H7 (cell line): ENCODE measurements around the gene ARV1. TPM values are rescaled to one million over a fixed set of nuclear protein-coding genes. Genes with fewer than 3 reads are reported as not detected.

ENCODE experiments used
- DNase-seq: peaks from one replicate; pipeline ENCODE4 v3.0.0; 2012
- H3K27me3 ChIP-seq: 2 replicates; pipeline ENCODE4 v1.6.0; 2011; ENCODE audit warnings: mild to moderate bottlenecking, low read length; ENCODE audit not compliant: control insufficient read depth, insufficient read depth
- H3K36me3 ChIP-seq: replicated peaks from 2 replicates; pipeline ENCODE4 v1.5.1; 2011; ENCODE audit warnings: low read length; ENCODE audit not compliant: control insufficient read depth, insufficient read depth
- H3K4me3 ChIP-seq: 2 replicates; pipeline ENCODE4 v1.5.1; 2011; ENCODE audit warnings: low read depth, mild to moderate bottlenecking, control low read depth, low read length, moderate library complexity; ENCODE audit not compliant: insufficient read depth
- total RNA-seq: library from RNA; depleted of rRNA; stranded (reverse); fragments of >200 nt; shearing (Covaris generic); gene quantifications from 2 replicates; pipeline ENCODE4 v1.2.3, GENCODE V29; 2014; rRNA removed

The ARV1 gene
- total RNA-seq: 16.5 and 19.8 TPM in 2 replicates

DNA sequence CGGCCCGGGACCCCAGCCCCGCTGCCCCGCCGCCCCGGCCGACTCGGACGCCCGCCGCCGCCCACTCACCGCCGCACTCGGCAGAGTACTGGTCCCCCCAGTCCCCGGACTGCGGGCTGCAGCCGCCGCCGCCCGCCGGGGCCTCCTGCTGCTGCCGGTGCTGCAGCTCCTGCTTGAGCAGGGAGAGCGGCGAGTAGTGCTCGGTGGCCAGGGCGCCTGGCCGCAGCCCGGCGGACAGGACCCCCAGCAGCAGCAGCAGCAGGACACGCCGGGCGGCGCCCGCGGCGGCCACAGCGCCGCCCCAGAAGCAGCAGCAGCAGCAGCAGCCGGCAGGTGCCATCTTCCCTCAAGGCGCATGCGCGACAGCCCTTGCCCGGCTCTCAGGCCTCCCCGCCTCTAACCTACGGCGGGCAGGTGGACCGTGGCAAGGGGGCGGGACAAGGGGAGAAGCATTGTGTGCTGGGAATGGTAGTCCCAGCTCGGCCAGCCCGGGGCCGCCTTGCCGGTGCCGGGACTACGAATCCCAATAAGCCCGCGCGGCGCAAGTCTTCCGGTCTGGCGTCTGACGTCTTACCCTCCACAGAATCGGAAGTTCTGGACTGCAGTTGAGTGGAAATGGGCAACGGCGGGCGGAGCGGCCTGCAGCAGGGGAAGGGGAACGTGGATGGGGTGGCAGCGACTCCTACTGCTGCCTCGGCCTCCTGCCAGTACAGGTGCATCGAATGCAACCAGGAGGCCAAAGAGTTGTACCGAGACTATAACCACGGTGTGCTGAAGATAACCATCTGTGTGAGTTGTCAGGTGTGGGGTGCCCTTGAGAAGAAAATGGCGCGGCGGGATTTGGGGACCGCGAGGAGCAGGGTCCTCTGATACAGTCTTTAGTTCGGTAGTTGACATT, at the start of gene ARV1, which contains the start of gene TTC13:
ARV1 (plus strand) TSS at position 604 of the 898 bp plus-strand sequence; CDS start at position 616, 12 bp downstream.
TTC13 (minus strand) TSS at position 371 of the 898 bp plus-strand sequence; CDS start at position 340, 31 bp downstream.
- peak; percentile 98 for DNase-seq
- Histone ChIP-seq H3K4me3 (peak within 1 kb of the TSS; percentile 76), H3K36me3 (no peaks in the 10 kb centered on the region)

GRCh38 chr1:230930986-230931385, 47.9 kb upstream of the ARV1 start:
- DNase-seq: no peak
- H3K27me3 ChIP-seq: no peaks in the 10 kb centered on the region

More for the DNA sequence above, at the start of gene ARV1, which contains the start of gene TTC13:
- H3K27me3 ChIP-seq: peaks cover 43% of the 10 kb centered on the region

GRCh38 chr1:230935852-230936251, 43.0 kb upstream of the ARV1 start:
- Histone ChIP-seq H3K36me3 (no peaks in the 10 kb centered on the region), H3K27me3 (no peaks in the 10 kb centered on the region), H3K4me3 (no peak overlapping the region)
- no peak for DNase-seq

More at GRCh38 chr1:230930986-230931385, 47.9 kb upstream of the ARV1 start:
- H3K36me3 ChIP-seq: no peaks in the 10 kb centered on the region
- H3K4me3 ChIP-seq: no peak overlapping the region

- H3K4me3 ChIP-seq: no peak overlapping the region
- H3K36me3 ChIP-seq: no peaks in the 10 kb centered on the region
- no peak for DNase-seq
- H3K27me3 ChIP-seq: no peaks in the 10 kb centered on the region
These were observed 42.4 kb upstream of the ARV1 start for GRCh38 chr1:230936475-230936874.

- H3K36me3 ChIP-seq: no peaks in the 10 kb centered on the region
- DNase-seq: no peak
- H3K27me3 ChIP-seq: no peaks in the 10 kb centered on the region
- H3K4me3 ChIP-seq: no peak overlapping the region
These were observed 41.5 kb upstream of the ARV1 start for GRCh38 chr1:230937371-230937770.

DNA sequence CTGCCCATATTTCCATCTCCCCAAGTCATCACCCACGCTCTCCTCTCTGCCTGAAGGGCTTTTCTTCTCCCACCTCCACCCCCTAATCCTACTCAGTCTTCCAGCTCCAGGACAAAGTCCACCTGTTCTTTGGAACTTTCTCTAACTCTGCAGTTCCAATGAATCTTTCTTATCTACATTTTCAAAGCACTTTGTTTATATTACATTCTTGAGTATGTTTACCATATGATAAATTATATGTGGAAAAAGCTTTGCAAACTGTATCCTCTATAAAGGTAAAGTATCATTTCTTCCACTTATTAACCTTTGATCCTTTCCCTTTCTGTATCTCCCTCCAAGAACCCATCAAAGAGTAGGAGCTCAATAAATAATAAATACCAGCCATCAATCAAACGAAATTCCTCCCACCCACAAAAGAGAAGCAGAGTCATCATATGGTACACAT, 39.9 kb upstream of the ARV1 start:
- no peak for DNase-seq
- Histone ChIP-seq H3K27me3 (no peaks in the 10 kb centered on the region), H3K36me3 (no peaks in the 10 kb centered on the region), H3K4me3 (no peak overlapping the region)

DNA sequence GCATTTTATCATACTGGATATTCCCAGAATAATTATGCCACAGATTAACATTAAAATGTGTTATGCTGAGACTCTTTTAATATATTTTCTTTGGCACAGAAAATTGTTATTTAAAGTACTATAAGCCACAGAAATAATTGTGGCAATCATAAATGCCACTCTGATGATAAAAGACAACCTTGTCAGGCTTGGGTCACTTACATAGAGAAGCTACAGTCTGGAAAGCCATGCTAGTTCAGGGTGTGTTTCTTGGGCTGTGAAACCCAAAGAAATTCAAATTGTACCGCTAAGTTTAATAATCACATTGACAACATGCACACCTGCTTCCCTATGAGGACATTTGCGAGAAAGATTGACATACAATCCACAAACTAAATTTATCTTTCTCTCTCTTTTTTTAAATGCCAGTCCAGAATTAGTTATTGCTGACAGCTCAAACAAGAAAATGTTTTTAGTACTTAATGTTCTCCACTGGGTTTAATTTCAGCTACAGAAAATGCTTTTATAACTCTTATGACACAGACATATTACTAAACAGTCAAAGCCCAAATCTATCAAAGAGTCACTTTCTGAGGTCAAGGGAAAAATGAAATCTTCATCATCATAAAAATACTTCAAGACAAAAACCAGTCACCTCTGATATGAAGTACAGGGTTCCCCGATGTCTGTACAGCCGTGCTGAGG, 38.9 kb upstream of the ARV1 start:
- H3K27me3 ChIP-seq: no peaks in the 10 kb centered on the region
- H3K4me3 ChIP-seq: no peak overlapping the region
- H3K36me3 ChIP-seq: no peaks in the 10 kb centered on the region
- no peak for DNase-seq

GRCh38 chr1:230940848-230941247, 38.0 kb upstream of the ARV1 start:
- no peak overlapping the region for H3K4me3 ChIP-seq
- DNase-seq: no peak
- H3K36me3 ChIP-seq: no peaks in the 10 kb centered on the region
- H3K27me3 ChIP-seq: no peaks in the 10 kb centered on the region

DNA sequence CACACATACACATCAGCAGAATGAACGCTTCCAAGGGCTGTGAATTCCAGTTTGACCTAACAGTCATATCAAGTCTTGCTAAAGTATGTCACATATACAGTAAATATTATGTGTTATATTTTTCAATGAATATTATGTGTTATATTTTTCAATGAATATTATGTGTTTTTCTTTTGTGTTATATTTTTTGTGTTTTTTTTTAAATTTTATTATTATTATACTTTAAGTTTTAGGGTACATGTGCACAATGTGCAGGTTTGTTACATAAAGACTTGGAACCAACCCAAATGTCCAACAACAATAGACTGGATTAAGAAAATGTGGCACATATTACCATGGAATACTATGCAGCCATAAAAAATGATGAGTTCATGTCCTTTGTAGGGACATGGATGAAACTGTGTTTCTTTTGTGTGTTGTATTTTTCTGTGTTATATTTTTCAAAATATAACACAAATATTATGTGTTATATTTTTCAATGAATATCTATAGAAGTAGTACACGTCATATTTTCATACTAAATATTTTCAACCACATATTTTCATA, 35.8 kb upstream of the ARV1 start:
- H3K4me3 ChIP-seq: no peak overlapping the region

GRCh38 chr1:230948301-230948700, 30.6 kb upstream of the ARV1 start:
- no peaks in the 10 kb centered on the region for H3K36me3 ChIP-seq
- no peak overlapping the region for H3K4me3 ChIP-seq
- DNase-seq: no peak
- no peaks in the 10 kb centered on the region for H3K27me3 ChIP-seq

More for the DNA sequence above, 35.8 kb upstream of the ARV1 start:
- DNase-seq: no peak
- no peaks in the 10 kb centered on the region for H3K36me3 ChIP-seq
- no peaks in the 10 kb centered on the region for H3K27me3 ChIP-seq

GRCh38 chr1:230948903-230949302, 30.0 kb upstream of the ARV1 start:
- DNase-seq: no peak
- Histone ChIP-seq H3K36me3 (no peaks in the 10 kb centered on the region), H3K4me3 (no peak overlapping the region), H3K27me3 (no peaks in the 10 kb centered on the region)

- H3K36me3 ChIP-seq: no peaks in the 10 kb centered on the region
- DNase-seq: no peak
- H3K27me3 ChIP-seq: no peaks in the 10 kb centered on the region
- H3K4me3 ChIP-seq: no peak overlapping the region
These were observed 28.5 kb upstream of the ARV1 start for GRCh38 chr1:230950404-230950803.

DNA sequence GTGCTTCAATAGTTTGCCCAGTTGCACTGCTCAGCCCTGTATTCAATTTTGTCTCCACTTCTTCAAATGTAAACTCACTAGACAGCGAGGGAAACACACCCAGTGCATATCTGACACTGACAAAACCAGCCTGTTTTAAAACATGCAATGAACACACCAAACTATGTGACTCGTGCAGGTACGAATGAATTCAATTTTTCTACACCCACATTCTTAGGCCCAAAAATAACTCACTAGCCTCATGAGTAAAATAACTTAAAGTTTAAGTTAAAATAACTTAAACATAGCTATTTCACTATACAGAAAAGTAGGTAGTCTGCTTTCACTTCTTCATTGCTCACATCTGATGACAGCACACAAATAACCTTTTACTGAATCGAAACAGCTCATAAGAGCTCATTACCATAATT, 21.3 kb upstream of the ARV1 start:
- H3K4me3 ChIP-seq: no peak overlapping the region
- H3K27me3 ChIP-seq: no peaks in the 10 kb centered on the region
- no peak for DNase-seq
- no peaks in the 10 kb centered on the region for H3K36me3 ChIP-seq

- no peak overlapping the region for H3K4me3 ChIP-seq
- no peak for DNase-seq
- no peaks in the 10 kb centered on the region for H3K36me3 ChIP-seq
- H3K27me3 ChIP-seq: no peaks in the 10 kb centered on the region
These were observed 20.5 kb upstream of the ARV1 start for GRCh38 chr1:230958370-230958769.
